Sigmoid colon (tissue), 4 donors: ENCODE data around the gene LRRC1.

Source experiments
- POLR2A ChIP-seq, 2 donors: fragments of 450-650 bp; IDR thresholded peaks; one replicate each; pipeline ENCODE4 v1.6.1; 2016; ENCODE audit warnings: antibody characterized with exemption in 2 of 2, mild to moderate bottlenecking in 2 of 2, moderate library complexity in 2 of 2
- POLR2AphosphoS5 ChIP-seq, 4 donors: sonication (generic); formaldehyde crosslinking; IDR thresholded peaks; one replicate each; pipeline ENCODE4 v1.6.1; 2017; ENCODE audit warnings: antibody characterized with exemption in 4 of 4
- TF ChIP-seq, protein P1 (sequence below), 4 experiments: fragments of 450-650 bp in 3 of 4; fragments of 200-600 bp in 1 of 4; IDR thresholded peaks; one replicate each; pipeline ENCODE4 v1.5.1; 2016 to 2019; ENCODE audit warnings: antibody characterized with exemption in 4 of 4, mild to moderate bottlenecking in 3 of 4, moderate library complexity in 2 of 4

- TF ChIP-seq POLR2A (IDR thresholded peaks at IDR 0.05) (no peak), POLR2AphosphoS5 (IDR thresholded peaks at IDR 0.05) (no peak)
- TF ChIP-seq, protein P1, sequence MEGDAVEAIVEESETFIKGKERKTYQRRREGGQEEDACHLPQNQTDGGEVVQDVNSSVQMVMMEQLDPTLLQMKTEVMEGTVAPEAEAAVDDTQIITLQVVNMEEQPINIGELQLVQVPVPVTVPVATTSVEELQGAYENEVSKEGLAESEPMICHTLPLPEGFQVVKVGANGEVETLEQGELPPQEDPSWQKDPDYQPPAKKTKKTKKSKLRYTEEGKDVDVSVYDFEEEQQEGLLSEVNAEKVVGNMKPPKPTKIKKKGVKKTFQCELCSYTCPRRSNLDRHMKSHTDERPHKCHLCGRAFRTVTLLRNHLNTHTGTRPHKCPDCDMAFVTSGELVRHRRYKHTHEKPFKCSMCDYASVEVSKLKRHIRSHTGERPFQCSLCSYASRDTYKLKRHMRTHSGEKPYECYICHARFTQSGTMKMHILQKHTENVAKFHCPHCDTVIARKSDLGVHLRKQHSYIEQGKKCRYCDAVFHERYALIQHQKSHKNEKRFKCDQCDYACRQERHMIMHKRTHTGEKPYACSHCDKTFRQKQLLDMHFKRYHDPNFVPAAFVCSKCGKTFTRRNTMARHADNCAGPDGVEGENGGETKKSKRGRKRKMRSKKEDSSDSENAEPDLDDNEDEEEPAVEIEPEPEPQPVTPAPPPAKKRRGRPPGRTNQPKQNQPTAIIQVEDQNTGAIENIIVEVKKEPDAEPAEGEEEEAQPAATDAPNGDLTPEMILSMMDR (IDR thresholded peaks at IDR 0.05): no peak
Measured at GRCh38 chr6:53943395-53943794, 148.6 kb downstream of the LRRC1 start.
